GM18499 (cell line): Measurements from ENCODE around the gene OSBPL10.

Experiments used
- ATAC-seq: cut with Tn5 transposase; IDR thresholded peaks from one replicate; pipeline ENCODE4 v1.9.1; 2021; ENCODE audit warnings: moderate number of reproducible peaks; ENCODE audit not compliant: insufficient read depth, unreplicated experiment

Gene OSBPL10

GRCh38 chr3:31654998-31655397 is 326.1 kb downstream of the OSBPL10 start:
- no peak for ATAC-seq

- ATAC-seq = no peak
These were observed 327.6 kb downstream of the OSBPL10 start for GRCh38 chr3:31653464-31653863.

DNA sequence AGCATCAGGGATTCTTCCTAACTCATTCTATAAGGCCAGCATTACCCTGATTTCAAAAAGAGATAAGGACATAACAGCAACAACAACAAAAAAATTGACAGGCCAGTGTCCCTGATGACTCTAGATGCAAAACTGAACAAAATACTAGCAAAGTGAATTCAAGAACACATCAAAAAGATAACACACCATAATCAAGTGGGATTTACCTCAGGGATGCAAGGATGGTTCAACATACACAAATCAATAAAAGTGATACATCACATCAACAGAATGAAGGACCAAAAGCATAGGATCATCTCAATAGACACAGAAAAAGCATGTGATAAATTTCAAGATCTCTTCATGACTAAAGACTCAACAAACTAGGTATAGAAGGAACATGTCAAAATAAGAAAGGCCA is 328.8 kb downstream of the OSBPL10 start:
- no peak for ATAC-seq

- ATAC-seq = no peak
These were observed 332.6 kb downstream of the OSBPL10 start for GRCh38 chr3:31648286-31648968.

DNA sequence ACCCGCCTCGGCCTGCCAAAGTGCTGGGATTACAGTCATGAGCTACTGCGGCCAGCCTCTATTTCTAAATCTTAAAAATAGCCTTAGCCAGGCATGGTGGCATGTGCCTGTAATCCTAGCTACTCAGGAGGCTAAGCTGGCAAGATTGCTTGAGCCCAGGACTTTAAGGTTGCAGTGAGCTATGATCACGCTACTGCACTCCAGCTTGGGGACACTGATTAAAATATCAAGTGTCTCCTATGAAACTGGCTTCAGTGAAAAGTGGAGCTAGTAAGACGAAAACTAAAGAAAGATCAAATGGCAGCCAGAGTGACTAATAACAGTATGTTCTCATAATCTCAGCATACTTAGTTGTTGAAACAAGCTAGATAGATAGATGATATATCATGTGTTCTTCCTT is 335.8 kb downstream of the OSBPL10 start:
- no peak for ATAC-seq

GRCh38 chr3:31639828-31640227 is 341.2 kb downstream of the OSBPL10 start:
- ATAC-seq = no peak

- ATAC-seq = no peak
These were observed 344.2 kb downstream of the OSBPL10 start for GRCh38 chr3:31636694-31637442.

DNA sequence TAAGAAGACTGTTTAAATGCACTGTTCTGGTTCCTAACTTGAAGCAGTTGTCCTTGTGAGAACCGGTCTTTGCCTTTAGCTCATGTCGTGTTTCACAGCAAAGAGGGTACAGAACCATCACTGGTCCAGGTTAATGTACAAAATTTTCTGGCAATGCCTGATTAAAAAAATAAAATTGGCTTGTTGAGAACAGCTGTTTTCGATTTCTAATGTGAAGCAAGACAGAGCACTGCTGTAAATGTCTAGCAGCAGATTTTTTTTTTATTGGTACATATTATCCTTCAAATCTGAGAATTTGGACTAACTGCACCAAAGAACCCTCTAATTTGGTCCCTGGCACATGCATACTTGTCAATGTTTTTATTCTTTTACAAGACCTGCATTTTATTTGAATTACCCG is 345.0 kb downstream of the OSBPL10 start:
- no peak for ATAC-seq

DNA sequence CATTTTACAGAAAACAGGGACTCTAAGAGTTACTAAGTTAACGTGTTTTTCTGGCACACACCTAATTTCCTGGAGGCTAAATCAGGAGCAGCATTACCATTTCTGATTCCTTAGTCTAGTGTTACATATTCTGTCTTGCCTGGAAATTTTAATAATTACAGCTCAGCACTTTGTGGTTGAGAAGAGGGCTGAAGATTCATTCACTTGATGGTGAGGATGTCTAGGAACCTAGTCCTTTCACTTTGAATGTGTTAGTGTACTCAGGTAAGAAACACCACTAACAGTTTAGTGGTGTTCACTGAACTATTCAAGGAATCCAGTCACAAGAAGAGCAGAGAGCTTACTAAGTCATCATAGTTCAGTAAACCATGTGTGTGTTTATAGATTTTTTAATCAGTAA is 345.5 kb downstream of the OSBPL10 start:
- ATAC-seq = no peak

- ATAC-seq = no peak
These were observed 346.6 kb downstream of the OSBPL10 start for GRCh38 chr3:31634476-31634875.

- ATAC-seq = no peak
These were observed 352.0 kb downstream of the OSBPL10 start for GRCh38 chr3:31629054-31629453.

GRCh38 chr3:31625358-31625757 is 355.7 kb downstream of the OSBPL10 start:
- no peak for ATAC-seq

- no peak for ATAC-seq
These were observed 356.9 kb downstream of the OSBPL10 start for GRCh38 chr3:31624083-31624709.

- peak; percentile 52 for ATAC-seq
These were observed 358.3 kb downstream of the OSBPL10 start for GRCh38 chr3:31622636-31623288.

GRCh38 chr3:31621314-31621713 is 359.7 kb downstream of the OSBPL10 start:
- no peak for ATAC-seq

GRCh38 chr3:31620656-31621055 is 360.4 kb downstream of the OSBPL10 start:
- no peak for ATAC-seq

GRCh38 chr3:31616711-31617110 is 364.4 kb downstream of the OSBPL10 start:
- ATAC-seq = no peak

DNA sequence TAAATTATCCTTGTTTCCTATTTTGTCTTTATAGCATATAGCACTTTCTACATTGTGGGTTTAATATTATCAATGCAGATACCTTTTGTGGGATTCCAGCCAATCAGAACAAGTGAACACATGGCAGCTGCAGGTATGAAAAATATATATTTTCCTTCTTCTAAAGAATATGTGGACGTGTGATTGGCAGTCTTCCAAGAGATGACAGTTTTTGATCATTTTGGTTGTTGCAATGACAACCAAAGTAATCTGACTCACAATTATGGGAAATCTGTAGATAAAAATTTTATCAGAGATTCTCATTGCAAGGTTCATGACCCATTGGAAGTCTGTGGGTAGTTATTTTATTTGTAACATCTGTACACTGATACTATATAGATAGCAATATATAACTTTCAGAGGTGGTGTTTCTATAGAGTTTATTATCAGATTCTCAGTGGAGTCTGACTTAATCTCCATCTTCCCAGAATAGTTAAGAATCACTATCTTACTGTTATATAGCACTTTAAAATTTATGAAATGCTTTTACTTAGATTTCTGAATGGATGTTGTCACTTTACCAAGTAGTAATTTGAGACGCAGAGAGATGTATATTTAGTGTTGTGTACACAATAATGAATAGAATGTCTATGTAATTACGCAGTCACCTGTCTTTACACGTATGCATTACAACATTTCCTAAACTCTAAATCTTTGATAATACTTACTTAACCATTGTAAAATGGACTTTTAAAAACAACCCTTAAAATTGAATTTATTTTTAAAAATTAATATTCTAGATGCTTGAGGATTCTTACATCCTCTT is 365.8 kb downstream of the OSBPL10 start:
- ATAC-seq = no peak

- no peak for ATAC-seq
These were observed 366.7 kb downstream of the OSBPL10 start for GRCh38 chr3:31614162-31614921.
